Measurements from ENCODE around the gene PODNL1. TPM values are rescaled to one million over a fixed set of nuclear protein-coding genes. Genes with fewer than 3 reads are reported as not detected.

Gene PODNL1
- total RNA-seq, 3 donors from 2014 or later: 0.80 to 8.8 (median 2.3) TPM

DNA sequence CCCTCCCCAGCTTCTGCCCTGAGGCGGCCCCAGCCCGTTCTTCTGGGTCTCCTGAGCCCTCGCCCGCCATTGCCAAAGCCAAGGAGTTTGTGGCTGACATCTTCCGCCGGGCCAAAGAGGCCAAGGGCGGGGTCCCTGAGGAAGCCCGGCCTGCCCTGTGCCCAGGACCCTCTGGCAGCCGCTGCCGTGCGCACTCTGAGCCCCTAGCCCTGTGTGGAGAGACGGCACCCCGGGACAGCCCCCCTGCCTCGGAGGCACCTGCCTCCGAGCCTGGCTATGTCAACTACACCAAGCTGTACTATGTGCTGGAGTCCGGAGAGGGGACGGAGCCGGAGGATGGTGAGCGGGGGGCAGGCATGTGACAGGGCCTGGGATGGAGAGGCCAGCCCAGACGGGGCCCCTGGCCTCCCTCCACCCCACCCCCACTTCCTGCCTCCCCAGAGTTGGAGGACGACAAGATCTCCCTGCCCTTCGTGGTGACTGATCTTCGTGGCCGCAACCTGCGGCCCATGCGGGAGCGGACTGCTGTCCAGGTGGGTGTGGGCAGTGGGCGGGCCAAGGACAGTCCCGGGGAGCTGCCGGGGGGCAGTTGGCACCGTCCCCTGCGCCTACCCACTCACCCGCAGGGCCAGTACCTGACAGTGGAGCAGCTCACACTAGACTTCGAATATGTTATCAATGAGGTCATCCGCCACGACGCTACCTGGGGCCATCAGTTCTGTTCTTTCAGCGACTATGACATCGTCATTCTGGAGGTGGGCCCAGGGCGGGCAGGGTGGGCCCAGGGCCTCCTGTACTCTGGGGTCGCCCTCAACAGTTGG lies 21.1 kb upstream of the PODNL1 start:
- Histone ChIP-seq H3K4me1 (no peaks in the 10 kb centered on the region), H3K27ac (no peak overlapping the region), H3K9me3 (no peaks in the 10 kb centered on the region), H3K4me3 (no peak overlapping the region), H3K36me3 (peaks cover 3% of the 10 kb centered on the region), H3K27me3 (no peaks in the 10 kb centered on the region)
- intact Hi-C loops (cut with DNase I; ENCODE audit: low total_unique reads): no loop called here
- TF ChIP-seq POLR2A (IDR thresholded peaks at IDR 0.05) (no peak), POLR2AphosphoS5 (IDR thresholded peaks at IDR 0.05) (no peak)
- TF ChIP-seq, protein P1, sequence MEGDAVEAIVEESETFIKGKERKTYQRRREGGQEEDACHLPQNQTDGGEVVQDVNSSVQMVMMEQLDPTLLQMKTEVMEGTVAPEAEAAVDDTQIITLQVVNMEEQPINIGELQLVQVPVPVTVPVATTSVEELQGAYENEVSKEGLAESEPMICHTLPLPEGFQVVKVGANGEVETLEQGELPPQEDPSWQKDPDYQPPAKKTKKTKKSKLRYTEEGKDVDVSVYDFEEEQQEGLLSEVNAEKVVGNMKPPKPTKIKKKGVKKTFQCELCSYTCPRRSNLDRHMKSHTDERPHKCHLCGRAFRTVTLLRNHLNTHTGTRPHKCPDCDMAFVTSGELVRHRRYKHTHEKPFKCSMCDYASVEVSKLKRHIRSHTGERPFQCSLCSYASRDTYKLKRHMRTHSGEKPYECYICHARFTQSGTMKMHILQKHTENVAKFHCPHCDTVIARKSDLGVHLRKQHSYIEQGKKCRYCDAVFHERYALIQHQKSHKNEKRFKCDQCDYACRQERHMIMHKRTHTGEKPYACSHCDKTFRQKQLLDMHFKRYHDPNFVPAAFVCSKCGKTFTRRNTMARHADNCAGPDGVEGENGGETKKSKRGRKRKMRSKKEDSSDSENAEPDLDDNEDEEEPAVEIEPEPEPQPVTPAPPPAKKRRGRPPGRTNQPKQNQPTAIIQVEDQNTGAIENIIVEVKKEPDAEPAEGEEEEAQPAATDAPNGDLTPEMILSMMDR (IDR thresholded peaks at IDR 0.05): no peak
- DNase-seq (ENCODE audit: low spot score in 2 of 2): no peak

DNA sequence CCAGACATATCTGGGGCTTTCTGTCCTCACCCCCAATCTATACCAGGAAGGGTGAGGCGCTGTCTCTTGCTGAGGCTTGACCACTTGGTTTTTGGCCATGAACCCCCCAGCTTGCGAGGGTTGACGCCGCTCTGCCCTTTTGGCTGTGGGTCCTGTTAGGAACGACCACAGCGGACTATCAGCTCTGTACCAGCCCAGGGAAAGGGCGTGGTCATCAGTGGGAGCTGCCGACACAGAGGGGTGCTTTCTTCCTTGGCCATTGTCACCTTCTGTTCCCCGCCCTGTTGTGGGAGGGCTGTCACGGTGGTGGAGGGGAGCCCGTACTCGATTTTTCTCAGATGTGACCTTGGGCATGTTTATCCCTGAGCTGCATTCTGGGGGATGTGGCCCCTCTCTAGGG lies 19.8 kb upstream of the PODNL1 start:
- peaks cover 3% of the 10 kb centered on the region for H3K36me3 ChIP-seq
- H3K27me3 ChIP-seq: no peaks in the 10 kb centered on the region
- H3K4me3 ChIP-seq: no peak overlapping the region
- no peak for DNase-seq (ENCODE audit: low spot score in 2 of 2)
- peaks cover 5 to 11% of the 10 kb centered on the region in 2 donors for H3K4me1 ChIP-seq
- TF ChIP-seq POLR2AphosphoS5 (IDR thresholded peaks at IDR 0.05) (no peak), POLR2A (IDR thresholded peaks at IDR 0.05) (no peak)
- TF ChIP-seq, protein P1 (IDR thresholded peaks at IDR 0.05): no peak
- H3K9me3 ChIP-seq: no peaks in the 10 kb centered on the region
- intact Hi-C loops (cut with DNase I; ENCODE audit: low total_unique reads): no loop called here
- no peak overlapping the region for H3K27ac ChIP-seq

DNA sequence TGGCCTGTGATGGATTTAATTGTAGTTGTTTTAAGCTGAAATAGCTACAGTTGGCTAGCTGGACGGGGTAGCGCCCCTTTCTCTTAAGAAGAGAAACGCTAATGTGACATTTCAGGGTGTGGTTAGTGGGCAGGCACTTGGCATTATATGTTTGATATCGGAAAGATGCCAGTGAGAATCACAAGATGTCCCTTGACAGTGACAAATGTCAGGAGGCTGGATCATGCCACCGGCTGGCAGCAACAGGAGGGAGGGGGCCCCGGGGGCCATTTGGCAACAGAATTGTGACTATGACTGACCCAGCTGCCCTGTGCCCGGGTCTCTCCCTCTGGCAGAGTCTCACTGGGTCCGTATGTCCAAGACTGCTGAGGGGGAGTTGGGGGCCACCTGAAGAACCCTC lies 18.8 kb upstream of the PODNL1 start:
- no peak overlapping the region for H3K4me3 ChIP-seq
- no peaks in the 10 kb centered on the region for H3K9me3 ChIP-seq
- H3K27ac ChIP-seq: no peak overlapping the region
- H3K27me3 ChIP-seq: no peaks in the 10 kb centered on the region
- TF ChIP-seq POLR2A (IDR thresholded peaks at IDR 0.05): no peak
- no peak for TF ChIP-seq POLR2AphosphoS5 (IDR thresholded peaks at IDR 0.05)
- TF ChIP-seq, protein P1 (IDR thresholded peaks at IDR 0.05): no peak
- H3K4me1 ChIP-seq: peaks cover 7 to 12% of the 10 kb centered on the region in 2 donors
- no peak for DNase-seq (ENCODE audit: low spot score in 2 of 2)
- intact Hi-C loops (cut with DNase I; ENCODE audit: low total_unique reads): no loop called here
- H3K36me3 ChIP-seq: peaks cover 3% of the 10 kb centered on the region

DNA sequence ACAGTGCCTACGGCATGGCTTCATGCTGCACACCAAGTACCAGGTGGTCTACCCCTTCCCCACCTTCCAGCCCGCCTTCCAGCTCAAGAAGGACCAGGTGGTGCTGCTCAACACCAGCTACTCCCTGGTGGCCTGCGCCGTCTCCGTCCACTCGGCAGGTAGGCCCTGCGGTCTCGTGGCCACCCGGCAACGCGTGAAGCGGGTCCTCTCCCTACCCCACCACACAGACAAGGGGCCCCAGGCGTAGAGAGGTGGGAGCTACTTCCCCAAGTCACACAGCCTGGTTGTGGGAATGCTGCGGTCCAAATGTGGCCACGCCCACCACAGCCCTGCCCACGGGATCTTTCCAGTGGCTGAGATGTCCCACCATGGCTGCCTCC lies 18.1 kb upstream of the PODNL1 start:
- TF ChIP-seq POLR2AphosphoS5 (IDR thresholded peaks at IDR 0.05) (no peak), POLR2A (IDR thresholded peaks at IDR 0.05) (no peak)
- TF ChIP-seq, protein P1 (IDR thresholded peaks at IDR 0.05): no peak
- Histone ChIP-seq H3K27ac (no peak overlapping the region), H3K36me3 (peaks cover 3% of the 10 kb centered on the region), H3K27me3 (no peaks in the 10 kb centered on the region), H3K9me3 (no peaks in the 10 kb centered on the region), H3K4me1 (peaks cover 7 to 12% of the 10 kb centered on the region in 2 donors), H3K4me3 (no peak overlapping the region)
- intact Hi-C loops (cut with DNase I; ENCODE audit: low total_unique reads): no loop called here
- no peak for DNase-seq (ENCODE audit: low spot score in 2 of 2)

DNA sequence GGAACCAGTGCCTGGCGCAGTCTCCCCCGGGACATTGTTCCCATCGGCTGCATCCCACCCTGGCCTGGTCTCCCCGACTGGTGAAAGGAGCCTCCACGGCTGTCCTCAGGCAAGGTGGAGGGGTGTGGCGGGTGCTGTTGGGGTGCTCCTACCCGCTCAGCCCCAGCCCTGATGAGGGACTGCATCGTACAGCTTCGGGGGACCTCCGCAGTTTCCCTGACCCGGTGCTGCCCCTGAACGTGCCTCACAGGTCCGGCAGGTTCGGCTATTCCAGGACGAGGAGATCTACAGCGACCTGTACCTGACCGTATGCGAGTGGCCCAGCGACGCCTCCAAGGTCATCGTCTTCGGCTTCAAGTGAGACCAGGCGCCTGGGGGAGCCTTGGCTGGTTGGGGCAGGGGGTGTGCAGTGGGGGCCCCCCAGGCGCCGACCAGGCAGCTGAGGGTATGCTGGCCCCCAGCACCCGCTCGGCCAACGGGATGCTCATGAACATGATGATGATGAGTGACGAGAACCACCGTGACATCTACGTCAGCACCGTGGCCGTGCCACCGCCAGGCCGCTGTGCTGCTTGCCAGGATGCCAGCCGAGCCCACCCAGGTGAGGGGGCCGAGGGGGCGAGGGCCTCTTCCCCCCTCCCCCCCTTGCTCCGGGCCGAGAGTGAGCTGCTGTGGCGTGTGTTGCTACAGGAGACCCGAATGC lies 17.6 kb upstream of the PODNL1 start:
- Histone ChIP-seq H3K27ac (no peak overlapping the region), H3K27me3 (no peaks in the 10 kb centered on the region), H3K4me3 (no peak overlapping the region), H3K36me3 (peaks cover 3% of the 10 kb centered on the region), H3K9me3 (no peaks in the 10 kb centered on the region), H3K4me1 (peaks cover 7 to 12% of the 10 kb centered on the region in 2 donors)
- TF ChIP-seq POLR2AphosphoS5 (IDR thresholded peaks at IDR 0.05): no peak
- TF ChIP-seq, protein P1 (IDR thresholded peaks at IDR 0.05): no peak
- TF ChIP-seq POLR2A (IDR thresholded peaks at IDR 0.05): no peak
- no peak for DNase-seq (ENCODE audit: low spot score in 2 of 2)
- intact Hi-C loops (cut with DNase I; ENCODE audit: low total_unique reads): no loop called here

Measured in breast epithelium (tissue), 4 donors.